ENCODE measurements around the gene PRAMEF17.
"Not testable (repeated sequence)": the region's sequence is repeated elsewhere in the genome, so short reads cannot be mapped to it uniquely, and the experiment has no call there.

- not testable (repeated sequence) for TF ChIP-seq POLR2A, POLR2AphosphoS5, EP300 (IDR thresholded peaks at IDR 0.05)
- TF ChIP-seq, protein P1, sequence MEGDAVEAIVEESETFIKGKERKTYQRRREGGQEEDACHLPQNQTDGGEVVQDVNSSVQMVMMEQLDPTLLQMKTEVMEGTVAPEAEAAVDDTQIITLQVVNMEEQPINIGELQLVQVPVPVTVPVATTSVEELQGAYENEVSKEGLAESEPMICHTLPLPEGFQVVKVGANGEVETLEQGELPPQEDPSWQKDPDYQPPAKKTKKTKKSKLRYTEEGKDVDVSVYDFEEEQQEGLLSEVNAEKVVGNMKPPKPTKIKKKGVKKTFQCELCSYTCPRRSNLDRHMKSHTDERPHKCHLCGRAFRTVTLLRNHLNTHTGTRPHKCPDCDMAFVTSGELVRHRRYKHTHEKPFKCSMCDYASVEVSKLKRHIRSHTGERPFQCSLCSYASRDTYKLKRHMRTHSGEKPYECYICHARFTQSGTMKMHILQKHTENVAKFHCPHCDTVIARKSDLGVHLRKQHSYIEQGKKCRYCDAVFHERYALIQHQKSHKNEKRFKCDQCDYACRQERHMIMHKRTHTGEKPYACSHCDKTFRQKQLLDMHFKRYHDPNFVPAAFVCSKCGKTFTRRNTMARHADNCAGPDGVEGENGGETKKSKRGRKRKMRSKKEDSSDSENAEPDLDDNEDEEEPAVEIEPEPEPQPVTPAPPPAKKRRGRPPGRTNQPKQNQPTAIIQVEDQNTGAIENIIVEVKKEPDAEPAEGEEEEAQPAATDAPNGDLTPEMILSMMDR (IDR thresholded peaks at IDR 0.05): not testable (repeated sequence)
These were observed 36.0 kb upstream of the PRAMEF17 start for GRCh38 chr1:13353476-13353875.

All from suprapubic skin (tissue), 4 donors.